Esophagus squamous epithelium (tissue), 4 donors: Measurements from ENCODE around the gene DUSP5.

Experiments used
- POLR2A ChIP-seq, 4 donors: fragments of 450-650 bp; IDR thresholded peaks; one replicate each; pipeline ENCODE4 v1.6.1; 2017; ENCODE audit warnings: antibody characterized with exemption in 4 of 4, mild to moderate bottlenecking in 4 of 4, moderate library complexity in 3 of 4
- TF ChIP-seq, protein P1 (sequence below), 6 experiments: fragments of 450-650 bp in 4 of 6; fragments of 200-600 bp in 2 of 6; sonication (generic) in 2 of 6; IDR thresholded peaks; one replicate each; pipeline ENCODE4 v1.5.1; 2016 to 2019; ENCODE audit warnings: antibody characterized with exemption in 6 of 6, mild to moderate bottlenecking in 4 of 6, moderate library complexity in 4 of 6

- TF ChIP-seq, protein P1, sequence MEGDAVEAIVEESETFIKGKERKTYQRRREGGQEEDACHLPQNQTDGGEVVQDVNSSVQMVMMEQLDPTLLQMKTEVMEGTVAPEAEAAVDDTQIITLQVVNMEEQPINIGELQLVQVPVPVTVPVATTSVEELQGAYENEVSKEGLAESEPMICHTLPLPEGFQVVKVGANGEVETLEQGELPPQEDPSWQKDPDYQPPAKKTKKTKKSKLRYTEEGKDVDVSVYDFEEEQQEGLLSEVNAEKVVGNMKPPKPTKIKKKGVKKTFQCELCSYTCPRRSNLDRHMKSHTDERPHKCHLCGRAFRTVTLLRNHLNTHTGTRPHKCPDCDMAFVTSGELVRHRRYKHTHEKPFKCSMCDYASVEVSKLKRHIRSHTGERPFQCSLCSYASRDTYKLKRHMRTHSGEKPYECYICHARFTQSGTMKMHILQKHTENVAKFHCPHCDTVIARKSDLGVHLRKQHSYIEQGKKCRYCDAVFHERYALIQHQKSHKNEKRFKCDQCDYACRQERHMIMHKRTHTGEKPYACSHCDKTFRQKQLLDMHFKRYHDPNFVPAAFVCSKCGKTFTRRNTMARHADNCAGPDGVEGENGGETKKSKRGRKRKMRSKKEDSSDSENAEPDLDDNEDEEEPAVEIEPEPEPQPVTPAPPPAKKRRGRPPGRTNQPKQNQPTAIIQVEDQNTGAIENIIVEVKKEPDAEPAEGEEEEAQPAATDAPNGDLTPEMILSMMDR (IDR thresholded peaks at IDR 0.05): no peak
- TF ChIP-seq POLR2A (IDR thresholded peaks at IDR 0.05): no peak
Measured at GRCh38 chr10:110500515-110500905, 2.8 kb downstream of the DUSP5 start.
